Right atrium auricular region (tissue), 2 donors: ENCODE data around the gene EXOC6B. TPM values are rescaled to one million over a fixed set of nuclear protein-coding genes. Genes with fewer than 3 reads are reported as not detected.

Experiments used
- DNase-seq: peaks from one replicate; pipeline ENCODE4 v3.0.0-alpha.2; 2019; ENCODE audit warnings: low spot score
- H3K27ac ChIP-seq, 2 donors: fragments of 200-600 bp; sonication (generic); 1 replicate in 1 of 2; 2 replicates in 1 of 2; pipeline ENCODE4 v1.5.1; 2016 to 2019
- H3K27me3 ChIP-seq, 2 donors: fragments of 200-600 bp; sonication (generic); one replicate each; pipeline versions ENCODE4 v1.5.1 to v1.6.0; 2017 to 2019
- H3K36me3 ChIP-seq: fragments of 200-600 bp; sonication (generic); one replicate; pipeline ENCODE4 v1.5.1; 2016
- H3K4me1 ChIP-seq, 2 donors: fragments of 200-600 bp; sonication (generic); one replicate each; pipeline versions ENCODE4 v1.5.1 to v1.6.0; 2017 to 2019
- H3K4me3 ChIP-seq, 2 donors: fragments of 200-600 bp; sonication (generic); 1 replicate in 1 of 2; 2 replicates in 1 of 2; pipeline ENCODE4 v1.5.1; 2017 to 2019; ENCODE audit warnings: mild to moderate bottlenecking in 1 of 2, moderate library complexity in 1 of 2
- H3K9me3 ChIP-seq, 2 donors: fragments of 200-600 bp; sonication (generic); one replicate each; pipeline ENCODE4 v1.5.1; 2019
- CTCF ChIP-seq, 2 donors: fragments of 200-600 bp; sonication (generic); IDR thresholded peaks; one replicate each; pipeline ENCODE4 v1.5.1; 2019; ENCODE audit warnings: antibody characterized with exemption in 2 of 2
- total RNA-seq, 2 donors: library from RNA; depleted of rRNA; stranded (reverse); fragments of >200 nt; gene quantifications; one replicate each; pipeline ENCODE4 v1.1.0, GENCODE V29; 2016

EXOC6B gene
- total RNA-seq, 2 donors from 2014 or later, result 80.5 to 111 TPM

- Histone ChIP-seq H3K4me3 (no peak overlapping the region), H3K9me3 (peaks cover 0 to 5% of the 10 kb centered on the region in 2 donors), H3K4me1 (peaks cover 0 to 27% of the 10 kb centered on the region in 2 donors), H3K36me3 (no peaks in the 10 kb centered on the region), H3K27ac (peak overlapping the region in 1 of 2 donors; percentile 60), H3K27me3 (no peaks in the 10 kb centered on the region)
- TF ChIP-seq CTCF (IDR thresholded peaks at IDR 0.05), result no peak
- peak; percentile 67 for DNase-seq
These were observed 37.1 kb downstream of the EXOC6B start for GRCh38 chr2:72788756-72789155.

- TF ChIP-seq CTCF (IDR thresholded peaks at IDR 0.05), result no peak
- Histone ChIP-seq H3K4me3 (no peak overlapping the region), H3K36me3 (no peaks in the 10 kb centered on the region), H3K27ac (no peak overlapping the region), H3K9me3 (peaks cover 0 to 5% of the 10 kb centered on the region in 2 donors), H3K27me3 (no peaks in the 10 kb centered on the region), H3K4me1 (peaks cover 0 to 40% of the 10 kb centered on the region in 2 donors)
- no peak for DNase-seq
These were observed 40.3 kb downstream of the EXOC6B start for GRCh38 chr2:72785517-72785916.

GRCh38 chr2:72782520-72782919 is 43.3 kb downstream of the EXOC6B start:
- Histone ChIP-seq H3K4me1 (peaks cover 0 to 39% of the 10 kb centered on the region in 2 donors), H3K27ac (no peak overlapping the region), H3K9me3 (peaks cover 0 to 5% of the 10 kb centered on the region in 2 donors), H3K36me3 (no peaks in the 10 kb centered on the region), H3K4me3 (no peak overlapping the region), H3K27me3 (no peaks in the 10 kb centered on the region)
- TF ChIP-seq CTCF (IDR thresholded peaks at IDR 0.05), result no peak
- no peak for DNase-seq

- Histone ChIP-seq H3K27ac (peak overlapping the region in 1 of 2 donors; percentile 66), H3K4me1 (peaks cover 0 to 39% of the 10 kb centered on the region in 2 donors), H3K27me3 (no peaks in the 10 kb centered on the region), H3K9me3 (peaks cover 0 to 5% of the 10 kb centered on the region in 2 donors), H3K36me3 (no peaks in the 10 kb centered on the region), H3K4me3 (no peak overlapping the region)
- no peak for DNase-seq
- TF ChIP-seq CTCF (IDR thresholded peaks at IDR 0.05), result no peak
These were observed 44.4 kb downstream of the EXOC6B start for GRCh38 chr2:72781480-72781879.

- Histone ChIP-seq H3K36me3 (no peaks in the 10 kb centered on the region), H3K9me3 (peaks cover 0 to 5% of the 10 kb centered on the region in 2 donors), H3K27me3 (no peaks in the 10 kb centered on the region), H3K27ac (peak overlapping the region; percentile 9 to 66), H3K4me3 (no peak overlapping the region), H3K4me1 (peaks cover 0 to 39% of the 10 kb centered on the region in 2 donors)
- no peak for DNase-seq
- TF ChIP-seq CTCF (IDR thresholded peaks at IDR 0.05), result no peak
These were observed 45.4 kb downstream of the EXOC6B start for GRCh38 chr2:72780477-72780876.

- DNase-seq, result no peak
- no peak for TF ChIP-seq CTCF (IDR thresholded peaks at IDR 0.05)
- Histone ChIP-seq H3K4me1 (peaks cover 0 to 39% of the 10 kb centered on the region in 2 donors), H3K36me3 (no peaks in the 10 kb centered on the region), H3K9me3 (peaks cover 0 to 5% of the 10 kb centered on the region in 2 donors), H3K4me3 (no peak overlapping the region), H3K27ac (peak overlapping the region; percentile 9 to 66), H3K27me3 (no peaks in the 10 kb centered on the region)
These were observed 46.3 kb downstream of the EXOC6B start for GRCh38 chr2:72779495-72779894.
